ENCODE results near the gene PRRG2. TPM values are rescaled to one million over a fixed set of nuclear protein-coding genes. Genes with fewer than 3 reads are reported as not detected.

PRRG2 gene
- total RNA-seq, 1 experiment from 2014 or later = 3.3 TPM

DNA sequence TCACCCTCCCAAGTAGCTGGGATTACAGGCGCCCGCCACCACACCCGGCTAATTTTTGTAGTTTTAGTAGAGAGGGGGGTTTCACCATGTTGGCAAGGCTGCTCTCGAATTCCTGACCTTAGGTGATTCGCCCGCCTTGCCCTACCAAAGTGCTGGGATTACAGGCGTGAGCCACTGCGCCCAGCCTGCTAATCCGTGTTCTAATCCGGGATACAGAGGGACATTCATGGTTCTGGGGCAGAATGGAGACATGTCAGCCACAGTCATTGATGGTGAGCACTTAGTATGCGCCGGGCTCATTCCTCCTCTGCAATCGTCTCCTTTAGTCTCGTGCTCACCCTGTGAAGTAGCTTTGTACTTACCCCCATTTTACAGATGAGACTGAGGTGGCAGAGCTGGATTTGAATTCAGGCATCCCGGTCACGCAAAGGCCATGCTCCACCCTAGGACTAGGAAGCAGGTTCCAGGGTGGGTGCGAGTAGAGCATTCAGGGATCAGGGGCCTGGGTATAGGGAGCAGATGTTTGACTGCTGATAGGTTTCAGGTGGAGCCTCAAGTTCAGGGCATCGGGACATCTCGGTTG is 50.6 kb downstream of the PRRG2 start:
- Histone ChIP-seq H4K8ac (replicated peaks; ENCODE audit: insufficient read length, low read depth, low read length) (no peak overlapping the region), H2BK20ac (ENCODE audit: low read depth, low read length, poor library complexity, severe bottlenecking) (no peak overlapping the region), H2BK15ac (ENCODE audit: low read depth, low read length) (no peak overlapping the region), H4K91ac (ENCODE audit: insufficient read length, low read depth, low read length) (no peak overlapping the region), H4K20me1 (ENCODE audit: control insufficient read depth, insufficient read depth, insufficient read length) (peaks cover 2% of the 10 kb centered on the region), H3K9ac (ENCODE audit: extremely low read depth, insufficient read length, low read length) (no peak overlapping the region), H2BK5ac (ENCODE audit: insufficient read length, low read length) (no peak overlapping the region), H3K9me3 (ENCODE audit: control insufficient read depth, low read depth, low read length) (no peaks in the 10 kb centered on the region), H3K18ac (ENCODE audit: insufficient read length, low read depth, low read length) (no peak overlapping the region), H2AK5ac (ENCODE audit: insufficient read length, low read length) (no peak overlapping the region), H3T11ph (ENCODE audit: low read length) (no peak overlapping the region), H4K5ac (ENCODE audit: insufficient read length, low read depth, low read length) (no peak overlapping the region), H3K27me3 (ENCODE audit: insufficient read depth, low read length) (no peaks in the 10 kb centered on the region), H3K56ac (ENCODE audit: insufficient read length, low read depth, low read length) (no peak overlapping the region), H3K4me2 (ENCODE audit: insufficient read depth, insufficient read length, low read length) (no peak overlapping the region), H3K79me2 (ENCODE audit: insufficient read depth, low read length) (no peaks in the 10 kb centered on the region), H3K4me1 (ENCODE audit: insufficient read depth, low read length) (no peaks in the 10 kb centered on the region), H3K4ac (ENCODE audit: low read depth, low read length) (no peak overlapping the region), H3K23me2 (ENCODE audit: insufficient read length, low read depth, low read length, poor library complexity, severe bottlenecking) (no peaks in the 10 kb centered on the region), H2BK12ac (ENCODE audit: insufficient read length, low read depth, low read length) (no peak overlapping the region), H3K27ac (ENCODE audit: insufficient read length, low read depth, low read length) (no peak overlapping the region), H3K79me1 (ENCODE audit: insufficient read depth, low read depth, low read length, poor library complexity, severe bottlenecking) (no peaks in the 10 kb centered on the region), H2BK120ac (ENCODE audit: low read depth, low read length, poor library complexity, severe bottlenecking) (no peak overlapping the region), H2AFZ (ENCODE audit: low read length) (no peak overlapping the region), H3K23ac (ENCODE audit: insufficient read length, low read depth, low read length) (no peak overlapping the region), H3K14ac (ENCODE audit: insufficient read depth, low read length) (no peak overlapping the region)
- Mint-ChIP-seq H3K9me3 (no peaks in the 10 kb centered on the region), H3K36me3 (ENCODE audit: insufficient read depth in 1 of 3, low read depth in 3 of 3) (peaks cover 9 to 25% (median 18%) of the 10 kb centered on the region in 3 experiments), H3K4me1 (peaks cover 21 to 24% of the 10 kb centered on the region in 2 experiments), H3K27ac (peak overlapping the region in 1 of 3 experiments; percentile 55; a peak in 1 of 7 replicates), H3K27me3 (ENCODE audit: low read depth) (peaks cover 12% of the 10 kb centered on the region), H3K4me3 (no peak overlapping the region)
- no peak for DNase-seq
- TF ChIP-seq, protein P1, sequence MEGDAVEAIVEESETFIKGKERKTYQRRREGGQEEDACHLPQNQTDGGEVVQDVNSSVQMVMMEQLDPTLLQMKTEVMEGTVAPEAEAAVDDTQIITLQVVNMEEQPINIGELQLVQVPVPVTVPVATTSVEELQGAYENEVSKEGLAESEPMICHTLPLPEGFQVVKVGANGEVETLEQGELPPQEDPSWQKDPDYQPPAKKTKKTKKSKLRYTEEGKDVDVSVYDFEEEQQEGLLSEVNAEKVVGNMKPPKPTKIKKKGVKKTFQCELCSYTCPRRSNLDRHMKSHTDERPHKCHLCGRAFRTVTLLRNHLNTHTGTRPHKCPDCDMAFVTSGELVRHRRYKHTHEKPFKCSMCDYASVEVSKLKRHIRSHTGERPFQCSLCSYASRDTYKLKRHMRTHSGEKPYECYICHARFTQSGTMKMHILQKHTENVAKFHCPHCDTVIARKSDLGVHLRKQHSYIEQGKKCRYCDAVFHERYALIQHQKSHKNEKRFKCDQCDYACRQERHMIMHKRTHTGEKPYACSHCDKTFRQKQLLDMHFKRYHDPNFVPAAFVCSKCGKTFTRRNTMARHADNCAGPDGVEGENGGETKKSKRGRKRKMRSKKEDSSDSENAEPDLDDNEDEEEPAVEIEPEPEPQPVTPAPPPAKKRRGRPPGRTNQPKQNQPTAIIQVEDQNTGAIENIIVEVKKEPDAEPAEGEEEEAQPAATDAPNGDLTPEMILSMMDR (conservative IDR thresholded peaks at IDR 0.05) = no peak
- no CpG with 5 or more reads among the region's 19 CpGs for WGBS (ENCODE audit: extremely low coverage, insufficient read length, low lambda C conversion rate)

Measured in H9 (cell line).